Smooth muscle cell (in vitro differentiated cells): Measurements from ENCODE around the gene WNT9B. TPM values are rescaled to one million over a fixed set of nuclear protein-coding genes. Genes with fewer than 3 reads are reported as not detected.

ENCODE experiments used
- DNase-seq: peaks from one replicate; lab custom pipeline; 2025; ENCODE audit not compliant: unreplicated experiment; lab: John Stamatoyannopoulos, UW
- H2AFZ ChIP-seq: fragments of 200-600 bp; sonication (generic); 2 replicates; pipeline ENCODE4 v1.6.0; 2016; ENCODE audit warnings: antibody characterized with exemption, low read depth, mild to moderate bottlenecking
- H3F3A ChIP-seq: fragments of 200-600 bp; sonication (generic); 2 replicates; pipeline ENCODE4 v1.6.0; 2017; ENCODE audit warnings: antibody characterized with exemption, low read depth
- H3K27ac ChIP-seq: fragments of 200-600 bp; sonication (generic); 2 replicates; pipeline ENCODE4 v1.5.1; 2016; ENCODE audit warnings: low read depth, mild to moderate bottlenecking
- H3K27me3 ChIP-seq: fragments of 200-600 bp; sonication (generic); 2 replicates; pipeline ENCODE4 v1.6.1; 2016; ENCODE audit warnings: low read depth, mild to moderate bottlenecking
- H3K36me3 ChIP-seq: fragments of 200-600 bp; sonication (generic); 2 replicates; pipeline ENCODE4 v1.5.1; 2016; ENCODE audit warnings: low read depth
- H3K4me1 ChIP-seq: fragments of 200-600 bp; sonication (generic); 2 replicates; pipeline ENCODE4 v1.5.1; 2016; ENCODE audit warnings: low read depth
- H3K4me2 ChIP-seq: fragments of 200-600 bp; sonication (generic); 2 replicates; pipeline ENCODE4 v1.6.0; 2016; ENCODE audit warnings: mild to moderate bottlenecking
- H3K4me3 ChIP-seq: fragments of 200-600 bp; sonication (generic); 2 replicates; pipeline ENCODE4 v1.5.1; 2016; ENCODE audit warnings: mild to moderate bottlenecking
- H3K79me2 ChIP-seq: fragments of 200-600 bp; sonication (generic); 2 replicates; pipeline ENCODE4 v1.6.0; 2016; ENCODE audit warnings: low read depth, mild to moderate bottlenecking
- H3K9ac ChIP-seq: fragments of 200-600 bp; sonication (generic); 2 replicates; pipeline ENCODE4 v1.6.0; 2016; ENCODE audit warnings: low read depth
- H3K9me3 ChIP-seq: fragments of 200-600 bp; sonication (generic); replicated peaks from 2 replicates; pipeline ENCODE4 v1.5.1; 2016; ENCODE audit warnings: low read depth
- H4K20me1 ChIP-seq: fragments of 200-600 bp; sonication (generic); 2 replicates; pipeline ENCODE4 v1.6.0; 2016; ENCODE audit warnings: low read depth
- WGBS: methylation state at CpG from one replicate; pipeline ENCODE4 v1.1.7; 2016; ENCODE audit warnings: low lambda C conversion rate; 5-methylcytosine and 5-hydroxymethylcytosine counted together
- polyA plus RNA-seq: library from polyadenylated mRNA; unstranded; fragments of >200 nt; fragmentation: Nextera tagmentation; extraction: Ambion mirVana; gene quantifications from 2 replicates; pipeline ENCODE4 v1.2.1, GENCODE V29; 2016
- total RNA-seq: library from RNA; depleted of rRNA; stranded (reverse); fragments of >200 nt; gene quantifications from 2 replicates; pipeline ENCODE4 v1.2.3, GENCODE V29; 2014
- TF ChIP-seq, protein P1 (sequence below): fragments of 200-600 bp; sonication (generic); IDR thresholded peaks from 2 replicates; pipeline ENCODE4 v1.5.1; 2017; ENCODE audit warnings: borderline replicate concordance, mild to moderate bottlenecking, antibody characterized with exemption; ENCODE audit not compliant: insufficient read depth, poor library complexity, severe bottlenecking

WNT9B gene
- total and polyA plus RNA-seq, 2 experiments from 2014 or later: not detected

DNA sequence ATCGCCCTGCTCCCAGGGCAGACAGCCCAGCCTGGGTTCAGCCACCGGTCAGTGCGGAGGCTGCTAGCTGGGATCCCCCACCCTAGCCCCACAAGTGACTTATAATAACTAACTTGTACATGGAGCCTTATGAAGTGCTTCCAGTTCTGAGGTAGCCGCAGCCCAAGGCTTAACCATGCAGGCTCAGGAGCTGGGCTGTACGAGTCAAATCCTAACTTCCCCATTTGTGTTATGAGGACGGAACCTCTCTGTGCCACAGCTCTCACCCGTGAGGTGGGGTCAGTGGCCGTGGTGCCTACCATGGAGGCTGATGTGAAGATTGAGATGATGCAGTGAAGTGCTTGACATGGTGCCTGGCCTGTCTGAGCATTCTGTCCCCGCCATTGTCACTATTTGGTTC, 43.8 kb downstream of the WNT9B start:
- H4K20me1 ChIP-seq: no peaks in the 10 kb centered on the region
- H3K4me2 ChIP-seq: no peak overlapping the region
- no peaks in the 10 kb centered on the region for H3K4me1 ChIP-seq
- no peaks in the 10 kb centered on the region for H3K79me2 ChIP-seq
- H2AFZ ChIP-seq: no peak overlapping the region
- 79% methylated on average over 9 of the region's 9 CpGs for WGBS
- H3K36me3 ChIP-seq: no peaks in the 10 kb centered on the region
- no peak overlapping the region for H3K4me3 ChIP-seq
- H3K27me3 ChIP-seq: no peaks in the 10 kb centered on the region
- no peak overlapping the region for H3K9ac ChIP-seq
- TF ChIP-seq, protein P1, sequence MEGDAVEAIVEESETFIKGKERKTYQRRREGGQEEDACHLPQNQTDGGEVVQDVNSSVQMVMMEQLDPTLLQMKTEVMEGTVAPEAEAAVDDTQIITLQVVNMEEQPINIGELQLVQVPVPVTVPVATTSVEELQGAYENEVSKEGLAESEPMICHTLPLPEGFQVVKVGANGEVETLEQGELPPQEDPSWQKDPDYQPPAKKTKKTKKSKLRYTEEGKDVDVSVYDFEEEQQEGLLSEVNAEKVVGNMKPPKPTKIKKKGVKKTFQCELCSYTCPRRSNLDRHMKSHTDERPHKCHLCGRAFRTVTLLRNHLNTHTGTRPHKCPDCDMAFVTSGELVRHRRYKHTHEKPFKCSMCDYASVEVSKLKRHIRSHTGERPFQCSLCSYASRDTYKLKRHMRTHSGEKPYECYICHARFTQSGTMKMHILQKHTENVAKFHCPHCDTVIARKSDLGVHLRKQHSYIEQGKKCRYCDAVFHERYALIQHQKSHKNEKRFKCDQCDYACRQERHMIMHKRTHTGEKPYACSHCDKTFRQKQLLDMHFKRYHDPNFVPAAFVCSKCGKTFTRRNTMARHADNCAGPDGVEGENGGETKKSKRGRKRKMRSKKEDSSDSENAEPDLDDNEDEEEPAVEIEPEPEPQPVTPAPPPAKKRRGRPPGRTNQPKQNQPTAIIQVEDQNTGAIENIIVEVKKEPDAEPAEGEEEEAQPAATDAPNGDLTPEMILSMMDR: no peak
- no peaks in the 10 kb centered on the region for H3F3A ChIP-seq
- H3K27ac ChIP-seq: no peak overlapping the region
- H3K9me3 ChIP-seq: no peaks in the 10 kb centered on the region
- no peak for DNase-seq

DNA sequence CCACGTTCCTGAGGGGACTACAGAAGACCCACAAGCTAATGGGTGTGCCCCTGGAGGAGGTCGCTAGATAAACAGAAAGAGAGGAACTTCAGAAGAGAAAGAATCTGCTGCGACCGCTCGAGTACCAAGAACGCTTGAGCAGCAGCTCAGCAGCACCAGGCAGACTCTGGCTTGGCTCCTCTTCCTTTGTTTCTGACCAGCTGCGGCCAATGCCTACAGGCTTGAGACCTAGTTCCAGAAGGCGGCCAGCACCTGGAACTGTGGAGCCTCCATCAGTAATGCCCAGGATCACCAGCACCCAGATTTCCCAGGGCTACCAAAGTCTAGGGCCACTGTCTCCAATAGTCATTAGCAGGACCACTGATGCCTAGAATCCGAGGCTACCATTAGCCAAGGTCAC, 45.6 kb downstream of the WNT9B start:
- no peak overlapping the region for H3K4me2 ChIP-seq
- no peaks in the 10 kb centered on the region for H3F3A ChIP-seq
- 91% methylated on average over 9 of the region's 9 CpGs for WGBS
- TF ChIP-seq, protein P1: no peak
- no peak for DNase-seq
- no peaks in the 10 kb centered on the region for H4K20me1 ChIP-seq
- H3K4me1 ChIP-seq: no peaks in the 10 kb centered on the region
- H3K4me3 ChIP-seq: no peak overlapping the region
- H3K9ac ChIP-seq: no peak overlapping the region
- H2AFZ ChIP-seq: no peak overlapping the region
- no peaks in the 10 kb centered on the region for H3K9me3 ChIP-seq
- H3K36me3 ChIP-seq: no peaks in the 10 kb centered on the region
- H3K27ac ChIP-seq: no peak overlapping the region
- H3K27me3 ChIP-seq: no peaks in the 10 kb centered on the region
- H3K79me2 ChIP-seq: no peaks in the 10 kb centered on the region

DNA sequence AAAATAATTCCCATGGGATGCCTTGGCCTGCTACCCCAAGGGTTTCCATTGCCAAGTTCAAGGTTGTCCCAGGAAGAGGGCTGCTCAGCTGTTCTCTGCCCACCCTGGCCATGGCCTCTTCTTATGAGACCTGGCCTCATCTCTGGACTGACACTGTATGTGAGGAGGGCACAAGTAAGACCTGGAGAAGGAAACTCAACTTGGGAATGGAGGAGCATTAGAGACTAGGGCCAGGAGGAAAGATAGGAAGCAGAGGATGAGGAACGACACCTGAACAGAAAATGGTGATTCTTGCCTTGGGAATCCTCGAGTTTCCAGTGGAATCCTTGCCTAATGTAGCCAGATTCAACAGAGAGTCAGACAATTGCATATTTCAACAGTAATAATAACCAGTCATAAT, 47.0 kb downstream of the WNT9B start:
- no peaks in the 10 kb centered on the region for H3K36me3 ChIP-seq
- 84% methylated on average over 2 of the region's 2 CpGs for WGBS

DNA sequence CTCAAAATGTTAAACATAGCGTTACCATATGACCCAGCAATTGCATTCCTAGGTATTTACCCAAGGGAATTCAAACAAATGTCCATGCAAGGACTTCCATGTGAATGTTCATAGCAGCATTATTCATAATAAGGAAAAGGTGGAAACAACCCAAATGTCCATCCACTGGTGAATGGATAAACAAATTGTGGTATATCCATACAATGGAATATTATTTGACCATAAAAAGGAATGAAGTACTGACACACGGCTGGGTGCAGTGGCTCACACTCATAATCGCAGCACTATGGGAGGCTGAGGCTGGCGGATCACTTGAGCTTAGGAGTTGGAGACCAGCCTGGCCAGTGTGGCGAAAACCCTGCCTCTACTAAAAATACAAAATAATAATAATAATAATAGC, 47.5 kb downstream of the WNT9B start:
- WGBS: 92% methylated on average over 5 of the region's 5 CpGs
- no peak overlapping the region for H3K4me2 ChIP-seq
- H3K36me3 ChIP-seq: no peaks in the 10 kb centered on the region
- no peaks in the 10 kb centered on the region for H3K4me1 ChIP-seq
- no peak overlapping the region for H2AFZ ChIP-seq
- no peaks in the 10 kb centered on the region for H3K27me3 ChIP-seq
- H3K4me3 ChIP-seq: no peak overlapping the region
- no peaks in the 10 kb centered on the region for H3K79me2 ChIP-seq
- DNase-seq: no peak
- H3K9ac ChIP-seq: no peak overlapping the region
- H3F3A ChIP-seq: no peaks in the 10 kb centered on the region
- no peak overlapping the region for H3K27ac ChIP-seq
- no peaks in the 10 kb centered on the region for H3K9me3 ChIP-seq
- H4K20me1 ChIP-seq: no peaks in the 10 kb centered on the region
- TF ChIP-seq, protein P1: no peak

More for the DNA sequence above, 47.0 kb downstream of the WNT9B start:
- DNase-seq: no peak
- Histone ChIP-seq H3K9ac (no peak overlapping the region), H3K9me3 (no peaks in the 10 kb centered on the region), H3K4me2 (no peak overlapping the region), H3K27me3 (no peaks in the 10 kb centered on the region), H3K4me3 (no peak overlapping the region), H3K4me1 (no peaks in the 10 kb centered on the region), H3F3A (no peaks in the 10 kb centered on the region), H2AFZ (no peak overlapping the region), H4K20me1 (no peaks in the 10 kb centered on the region), H3K79me2 (no peaks in the 10 kb centered on the region), H3K27ac (no peak overlapping the region)
- TF ChIP-seq, protein P1: no peak
